ENCODE measurements around the gene PCARE. TPM values are rescaled to one million over a fixed set of nuclear protein-coding genes. Genes with fewer than 3 reads are reported as not detected.

The PCARE gene
- total RNA-seq, 1 donor from 2014 or later = not detected

DNA sequence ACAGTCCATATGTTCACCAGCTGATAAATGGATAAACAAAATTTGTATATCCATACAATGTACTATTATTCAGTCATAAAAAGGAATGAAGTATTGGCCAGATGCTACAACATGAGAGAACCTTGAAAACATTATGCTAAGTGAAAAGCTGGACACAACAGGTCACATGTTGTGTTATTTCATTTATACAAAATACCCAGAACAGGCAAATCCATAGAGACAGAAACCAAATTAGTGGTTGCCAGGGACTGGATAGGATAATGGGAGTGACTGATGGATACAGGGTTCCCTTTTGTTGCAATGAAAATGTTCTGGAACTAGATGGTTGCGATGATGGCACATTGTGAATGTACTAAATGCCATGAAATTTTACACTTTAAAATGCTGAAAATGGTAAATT is 10.2 kb upstream of the PCARE start:
- no peaks in the 10 kb centered on the region for H3K27me3 ChIP-seq (ENCODE audit: control insufficient read depth, insufficient read depth, low read length)
- no peaks in the 10 kb centered on the region for H3K36me3 ChIP-seq (ENCODE audit: control insufficient read depth, insufficient read depth, low read length)
- no peak for DNase-seq (ENCODE audit: low read depth)
- no peak overlapping the region for H3K4me3 ChIP-seq (ENCODE audit: low read depth, low read length)
- TF ChIP-seq, protein P1, sequence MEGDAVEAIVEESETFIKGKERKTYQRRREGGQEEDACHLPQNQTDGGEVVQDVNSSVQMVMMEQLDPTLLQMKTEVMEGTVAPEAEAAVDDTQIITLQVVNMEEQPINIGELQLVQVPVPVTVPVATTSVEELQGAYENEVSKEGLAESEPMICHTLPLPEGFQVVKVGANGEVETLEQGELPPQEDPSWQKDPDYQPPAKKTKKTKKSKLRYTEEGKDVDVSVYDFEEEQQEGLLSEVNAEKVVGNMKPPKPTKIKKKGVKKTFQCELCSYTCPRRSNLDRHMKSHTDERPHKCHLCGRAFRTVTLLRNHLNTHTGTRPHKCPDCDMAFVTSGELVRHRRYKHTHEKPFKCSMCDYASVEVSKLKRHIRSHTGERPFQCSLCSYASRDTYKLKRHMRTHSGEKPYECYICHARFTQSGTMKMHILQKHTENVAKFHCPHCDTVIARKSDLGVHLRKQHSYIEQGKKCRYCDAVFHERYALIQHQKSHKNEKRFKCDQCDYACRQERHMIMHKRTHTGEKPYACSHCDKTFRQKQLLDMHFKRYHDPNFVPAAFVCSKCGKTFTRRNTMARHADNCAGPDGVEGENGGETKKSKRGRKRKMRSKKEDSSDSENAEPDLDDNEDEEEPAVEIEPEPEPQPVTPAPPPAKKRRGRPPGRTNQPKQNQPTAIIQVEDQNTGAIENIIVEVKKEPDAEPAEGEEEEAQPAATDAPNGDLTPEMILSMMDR (IDR thresholded peaks at IDR 0.05; ENCODE audit: insufficient read depth, low read length, poor library complexity, severe bottlenecking) = no peak

DNA sequence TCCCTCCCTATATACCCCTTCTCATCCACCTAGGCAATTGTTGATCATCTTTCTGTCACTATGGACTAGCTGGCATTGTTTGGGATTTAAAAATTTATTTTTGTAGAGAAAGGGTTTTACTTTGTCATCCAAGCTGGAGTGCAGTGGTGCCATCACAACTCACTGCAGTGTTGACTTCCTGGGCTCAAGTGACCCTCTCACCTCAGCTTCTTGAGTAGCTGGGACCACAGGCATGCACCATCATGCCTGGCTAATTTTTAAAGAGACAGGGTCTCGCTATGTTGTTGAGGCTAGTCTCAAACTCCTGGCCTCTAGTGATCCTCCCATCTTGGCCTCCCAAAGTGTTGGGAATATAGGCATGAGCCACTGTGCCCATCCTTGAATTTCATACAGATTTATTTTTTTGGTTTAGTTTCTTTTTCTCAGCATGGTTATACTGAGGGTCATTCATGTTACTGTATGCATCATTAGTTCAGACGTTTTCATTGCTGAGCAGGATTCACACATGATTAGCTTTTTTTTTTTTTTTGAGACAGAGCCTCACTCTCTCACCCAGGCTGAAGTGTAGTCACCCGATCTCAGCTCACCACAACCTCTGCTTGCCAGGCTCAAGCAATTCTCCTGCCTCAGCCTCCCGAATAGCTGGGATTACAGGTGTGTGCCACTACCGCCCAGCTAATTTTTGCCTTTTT is 8.6 kb upstream of the PCARE start:
- Histone ChIP-seq H3K27me3 (ENCODE audit: control insufficient read depth, insufficient read depth, low read length) (no peaks in the 10 kb centered on the region), H3K4me3 (ENCODE audit: low read depth, low read length) (no peak overlapping the region), H3K36me3 (ENCODE audit: control insufficient read depth, insufficient read depth, low read length) (no peaks in the 10 kb centered on the region)
- TF ChIP-seq, protein P1 (IDR thresholded peaks at IDR 0.05; ENCODE audit: insufficient read depth, low read length, poor library complexity, severe bottlenecking) = no peak
- DNase-seq (ENCODE audit: low read depth) = no peak

DNA sequence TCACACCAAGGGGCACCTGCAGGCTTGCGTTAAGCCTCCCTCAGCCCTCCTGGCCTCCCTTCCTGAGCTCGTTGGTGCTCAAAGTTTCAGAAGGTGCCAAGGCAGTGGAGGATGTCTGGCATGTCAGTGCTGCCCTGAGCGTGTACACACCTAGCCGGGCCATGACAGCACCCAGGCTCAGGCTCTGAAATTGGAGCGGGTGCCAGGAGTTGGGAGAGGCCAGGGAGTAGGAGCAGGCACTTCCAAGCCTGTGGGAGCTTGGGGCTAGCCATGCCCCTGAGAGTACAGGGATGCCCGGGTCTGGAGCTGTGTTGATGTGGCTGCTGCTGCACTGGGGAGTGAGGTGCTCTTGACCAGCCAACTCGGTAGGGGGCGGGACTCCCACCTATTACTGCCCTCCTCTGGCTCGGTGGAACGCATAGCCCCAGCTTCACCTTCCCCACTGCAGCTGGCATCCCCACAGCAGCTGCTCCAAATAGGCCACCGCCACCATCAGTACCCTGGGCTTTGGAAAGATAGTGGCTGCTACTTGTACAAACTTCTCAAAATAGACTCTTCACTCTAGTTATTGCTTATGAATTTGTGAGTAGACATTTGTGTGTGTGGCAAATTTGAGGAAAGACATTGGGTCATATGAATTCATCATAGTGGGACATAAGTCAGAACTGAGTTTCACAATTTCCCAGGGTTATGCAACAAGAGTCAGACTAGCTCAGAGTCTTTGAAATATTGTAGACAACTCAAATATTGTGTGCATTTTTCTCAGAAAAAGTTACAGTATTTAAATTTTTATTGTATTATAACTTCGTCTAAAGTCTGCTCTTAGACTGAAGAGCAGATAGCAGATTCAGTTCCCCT is 6.8 kb upstream of the PCARE start:
- no peak overlapping the region for H3K4me3 ChIP-seq (ENCODE audit: low read depth, low read length)
- TF ChIP-seq, protein P1 (IDR thresholded peaks at IDR 0.05; ENCODE audit: insufficient read depth, low read length, poor library complexity, severe bottlenecking) = no peak
- H3K36me3 ChIP-seq (ENCODE audit: control insufficient read depth, insufficient read depth, low read length) = no peaks in the 10 kb centered on the region
- H3K27me3 ChIP-seq (ENCODE audit: control insufficient read depth, insufficient read depth, low read length) = no peaks in the 10 kb centered on the region
- DNase-seq (ENCODE audit: low read depth) = no peak

DNA sequence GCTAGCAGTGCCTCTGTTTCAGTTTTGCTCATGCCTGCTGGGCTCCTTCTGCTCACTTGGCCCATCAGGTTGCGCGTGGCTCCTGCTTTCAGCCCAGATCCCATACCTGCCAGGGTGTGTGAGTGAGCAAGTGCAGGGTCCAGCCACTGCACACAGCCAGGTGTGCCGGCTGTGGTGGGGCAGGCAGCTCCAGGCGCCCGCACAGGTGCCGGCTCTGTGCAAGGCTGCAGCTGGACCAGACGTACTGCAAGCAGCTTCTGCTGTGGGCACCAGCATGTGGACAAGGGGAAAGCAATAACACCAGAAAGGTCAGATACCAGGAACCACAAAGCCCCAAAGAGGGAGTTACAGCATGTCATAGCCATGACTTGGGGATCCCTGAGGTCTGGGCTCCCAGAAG is 5.6 kb upstream of the PCARE start:
- H3K27me3 ChIP-seq (ENCODE audit: control insufficient read depth, insufficient read depth, low read length) = no peaks in the 10 kb centered on the region
- no peaks in the 10 kb centered on the region for H3K36me3 ChIP-seq (ENCODE audit: control insufficient read depth, insufficient read depth, low read length)
- TF ChIP-seq, protein P1 (IDR thresholded peaks at IDR 0.05; ENCODE audit: insufficient read depth, low read length, poor library complexity, severe bottlenecking) = no peak
- no peak for DNase-seq (ENCODE audit: low read depth)
- H3K4me3 ChIP-seq (ENCODE audit: low read depth, low read length) = no peak overlapping the region

DNA sequence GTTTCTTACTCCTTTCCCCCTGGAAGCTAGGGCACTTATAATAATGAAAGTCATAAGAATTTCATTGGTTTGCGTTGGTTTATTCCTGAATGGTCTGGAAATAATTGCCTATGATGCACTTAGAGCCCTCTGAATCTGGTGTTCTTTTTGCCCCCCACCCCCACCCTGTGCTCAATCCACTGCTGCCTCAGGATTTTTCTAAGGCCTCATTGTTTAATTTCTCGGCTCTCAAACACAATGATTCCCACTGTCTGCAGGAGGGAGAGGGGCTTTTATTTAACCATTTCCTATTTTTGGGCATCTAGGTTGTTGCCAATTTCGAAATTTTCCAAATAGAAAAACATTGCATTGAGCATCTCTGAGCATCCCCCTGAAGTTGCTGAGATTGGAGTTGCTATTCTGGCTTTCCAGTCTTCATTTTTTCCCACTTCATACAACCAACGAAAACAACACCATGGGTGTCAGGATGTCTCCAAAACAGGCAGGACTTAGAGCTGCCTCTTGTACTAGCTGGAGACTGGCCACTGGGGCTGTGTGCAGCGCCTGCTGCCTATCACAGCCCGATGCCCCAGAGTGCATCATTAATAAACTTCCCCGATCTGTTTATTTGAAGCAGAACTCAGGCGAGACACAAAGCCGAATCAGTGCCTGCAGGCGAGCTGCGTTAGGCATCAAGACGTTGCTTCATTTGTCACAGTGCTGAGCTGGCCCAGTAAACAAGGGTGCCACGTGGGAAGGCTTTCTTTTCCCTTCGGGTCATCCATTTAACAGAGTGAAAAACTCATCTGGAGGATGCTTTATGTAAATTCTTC is 1.8 kb upstream of the PCARE start:
- no peak overlapping the region for H3K4me3 ChIP-seq (ENCODE audit: low read depth, low read length)
- no peaks in the 10 kb centered on the region for H3K36me3 ChIP-seq (ENCODE audit: control insufficient read depth, insufficient read depth, low read length)
- H3K27me3 ChIP-seq (ENCODE audit: control insufficient read depth, insufficient read depth, low read length) = peaks cover 1% of the 10 kb centered on the region
- DNase-seq (ENCODE audit: low read depth) = no peak
- TF ChIP-seq, protein P1 (IDR thresholded peaks at IDR 0.05; ENCODE audit: insufficient read depth, low read length, poor library complexity, severe bottlenecking) = no peak

Data from kidney epithelial cell (primary cell).